COLO668 (cell line): Measurements from ENCODE around the gene EDA.

Experiments
- DNase-seq: peaks from one replicate; lab custom pipeline; 2025; ENCODE audit not compliant: unreplicated experiment; lab: John Stamatoyannopoulos, UW

Gene EDA

DNA sequence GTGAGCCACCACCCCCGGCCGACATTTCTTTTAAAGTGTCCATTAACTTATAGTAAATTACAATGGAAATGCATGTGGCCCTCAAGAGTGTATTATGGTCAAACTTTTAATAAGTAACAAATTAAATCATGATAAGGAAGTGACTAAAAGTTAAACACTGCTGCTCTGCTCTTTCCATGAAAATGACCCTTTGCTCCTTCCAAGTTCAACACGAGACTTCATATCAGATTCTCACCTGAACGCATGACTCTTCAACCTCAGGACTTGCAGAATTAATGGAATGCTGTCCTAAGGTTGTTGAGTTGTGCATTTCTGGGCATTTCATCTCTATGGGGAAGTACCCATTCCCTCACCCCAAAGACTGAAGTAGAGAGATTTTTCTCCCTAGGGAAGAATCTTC lies 406.7 kb downstream of the EDA start:
- no peak for DNase-seq

DNA sequence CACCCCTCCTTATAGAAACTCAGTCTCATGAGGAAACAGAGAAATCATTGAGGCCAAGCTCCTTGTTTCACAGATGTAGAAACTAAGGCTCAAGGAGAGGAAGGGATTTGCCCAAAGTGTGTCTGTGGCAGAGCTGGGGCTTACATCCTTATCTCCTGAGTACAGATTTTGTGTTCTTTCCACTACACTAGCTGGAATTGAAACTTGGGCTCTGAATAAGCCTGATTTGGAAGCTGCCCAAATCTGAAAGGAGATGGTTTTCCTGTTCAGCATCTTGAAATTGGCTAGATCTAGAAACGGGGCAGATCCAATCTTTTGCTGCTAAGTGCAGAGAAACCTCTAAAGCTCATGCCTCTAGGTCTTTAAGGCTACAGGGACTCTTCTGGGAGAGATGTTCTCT lies 409.6 kb downstream of the EDA start:
- no peak for DNase-seq

DNA sequence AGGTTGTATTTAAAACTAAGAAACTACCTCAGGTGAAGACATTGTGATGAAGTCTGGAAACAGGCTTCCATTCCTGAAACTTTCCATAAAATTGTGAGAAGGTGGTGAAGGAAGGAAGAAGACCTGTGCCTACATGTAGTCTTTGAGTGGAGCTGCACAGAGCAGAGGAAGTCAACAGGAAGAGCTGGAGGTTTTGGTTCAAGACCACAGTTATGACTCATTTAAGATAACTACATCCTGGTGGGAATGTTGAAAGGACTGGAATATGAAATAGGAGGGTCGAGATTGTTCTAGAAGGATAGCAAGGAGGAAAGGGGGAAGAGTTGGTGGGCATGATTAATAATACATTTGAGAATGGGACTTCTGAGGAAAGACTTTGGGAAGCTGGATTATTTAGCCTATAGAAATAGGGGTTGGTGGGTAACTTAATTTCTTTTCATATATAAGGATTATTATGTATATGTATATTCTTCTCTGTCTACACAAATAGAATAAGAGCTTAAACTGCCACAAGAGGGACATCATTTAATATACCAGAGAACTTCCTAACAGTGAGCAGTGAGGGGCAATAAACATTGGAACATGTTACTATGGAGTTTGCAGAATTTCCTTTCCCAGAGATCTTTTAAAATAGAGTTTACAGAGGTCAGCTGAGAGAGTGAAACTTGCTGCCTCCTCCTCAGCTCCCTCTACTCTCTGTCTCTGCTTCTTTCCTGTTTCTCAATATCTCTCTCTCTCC lies 410.4 kb downstream of the EDA start:
- no peak for DNase-seq

DNA sequence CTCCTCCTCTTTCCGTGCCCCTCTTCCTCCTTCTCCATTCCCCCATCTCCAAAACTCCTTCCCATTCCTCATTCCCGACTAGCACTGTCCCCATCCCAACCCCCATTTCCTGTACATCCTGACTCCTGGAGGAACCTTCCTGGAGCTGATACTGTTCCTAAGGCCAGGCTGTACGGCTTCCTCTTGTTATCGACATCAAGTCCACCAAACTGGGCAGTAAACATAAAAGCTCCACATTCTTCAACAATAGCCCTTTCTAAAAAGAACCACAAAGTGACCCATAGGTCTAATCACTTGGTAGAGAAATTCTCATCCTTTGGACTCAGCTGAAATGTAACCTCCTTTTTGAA lies 410.9 kb downstream of the EDA start:
- no peak for DNase-seq

DNA sequence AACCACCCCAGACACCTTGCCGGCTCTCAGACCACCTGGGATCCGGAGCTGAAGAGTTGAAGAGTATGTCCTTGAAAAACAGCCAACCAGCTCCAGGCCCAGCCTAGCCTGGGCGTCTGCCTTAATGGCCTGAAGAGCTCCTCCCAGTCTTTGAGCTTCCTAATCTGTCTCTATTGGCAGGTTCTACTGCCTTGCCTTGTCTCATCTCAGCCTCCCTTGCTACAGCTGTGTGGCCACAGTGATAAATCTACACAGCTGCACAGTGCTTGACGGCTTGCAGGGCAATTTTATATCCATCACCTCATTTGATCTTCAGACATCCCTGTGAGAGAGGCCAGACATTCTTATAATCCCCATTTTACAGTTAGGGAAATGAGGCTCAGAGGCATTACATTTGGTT lies 413.9 kb downstream of the EDA start:
- no peak for DNase-seq

DNA sequence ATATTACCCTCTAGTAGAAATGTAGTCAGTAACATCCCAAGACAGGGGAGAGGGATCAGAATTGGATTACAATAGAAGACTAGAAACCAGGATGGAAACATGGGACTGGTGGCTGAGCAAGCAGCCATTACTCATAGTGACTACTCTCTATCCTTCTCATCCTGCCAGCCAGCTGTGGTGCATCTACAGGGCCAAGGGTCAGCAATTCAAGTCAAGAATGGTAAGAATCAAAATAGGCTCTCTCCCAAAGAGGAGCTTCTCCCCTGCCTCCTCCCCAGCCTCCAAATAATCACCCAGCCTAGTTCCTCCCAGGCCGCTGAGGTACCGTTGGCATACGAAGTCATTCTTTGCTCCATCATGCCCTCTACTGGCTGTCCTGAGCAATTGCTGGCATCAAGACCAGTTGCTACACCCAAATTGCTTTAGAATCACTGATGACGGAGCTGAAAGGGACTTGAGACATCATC lies 414.4 kb downstream of the EDA start:
- DNase-seq, result peak; percentile 18

DNA sequence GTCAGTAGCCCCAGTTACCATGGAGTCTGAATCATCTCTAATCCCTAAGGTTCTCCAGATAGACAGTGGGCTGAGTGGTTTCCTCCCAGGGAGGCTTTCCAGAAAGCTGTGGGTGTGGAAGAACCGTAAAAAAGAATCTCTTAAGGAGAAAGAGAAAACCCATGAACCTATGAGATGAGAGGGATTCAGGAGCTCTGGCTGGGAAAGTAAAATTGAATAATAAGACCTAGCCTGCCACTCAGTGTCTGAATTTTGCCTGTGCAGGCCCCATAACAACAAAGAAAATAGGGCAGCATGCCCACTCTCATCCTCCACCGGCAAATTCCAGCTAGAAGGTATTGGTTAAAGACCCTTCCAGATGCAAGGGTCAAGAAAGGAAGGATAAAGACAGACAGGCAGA lies 416.9 kb downstream of the EDA start:
- no peak for DNase-seq

DNA sequence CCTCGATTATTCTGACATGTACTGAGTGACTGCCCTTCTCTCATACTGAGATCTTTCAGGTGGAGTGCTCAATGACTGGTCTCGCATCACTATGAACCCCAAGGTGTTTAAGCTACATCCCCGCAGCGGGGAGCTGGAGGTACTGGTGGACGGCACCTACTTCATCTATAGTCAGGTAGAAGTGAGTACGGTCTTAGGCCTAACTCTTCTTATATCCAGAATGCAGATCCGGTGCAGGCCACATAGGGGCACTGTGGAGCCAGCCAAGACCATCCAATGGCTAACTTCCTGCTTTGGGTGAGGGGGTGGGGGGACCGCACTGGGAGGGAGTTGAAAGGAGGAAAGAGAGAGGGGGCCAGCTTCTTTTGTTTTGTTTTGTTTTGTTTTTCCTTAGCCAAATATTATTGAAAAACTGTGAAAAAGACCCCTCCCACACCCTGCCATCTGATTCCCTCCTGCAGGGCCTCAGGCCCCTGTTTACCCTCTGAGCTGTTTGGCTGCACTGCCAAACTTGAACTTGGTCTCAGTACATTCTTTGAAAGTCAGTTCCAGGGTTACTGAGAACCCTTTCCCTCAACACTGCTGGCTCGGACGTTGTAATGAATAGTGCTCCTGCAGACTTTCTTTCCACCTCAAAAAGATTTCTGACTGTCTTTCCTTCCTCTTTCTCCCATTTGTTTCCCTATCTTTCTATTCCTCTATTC lies 417.6 kb downstream of the EDA start:
- peak; percentile 8 for DNase-seq

DNA sequence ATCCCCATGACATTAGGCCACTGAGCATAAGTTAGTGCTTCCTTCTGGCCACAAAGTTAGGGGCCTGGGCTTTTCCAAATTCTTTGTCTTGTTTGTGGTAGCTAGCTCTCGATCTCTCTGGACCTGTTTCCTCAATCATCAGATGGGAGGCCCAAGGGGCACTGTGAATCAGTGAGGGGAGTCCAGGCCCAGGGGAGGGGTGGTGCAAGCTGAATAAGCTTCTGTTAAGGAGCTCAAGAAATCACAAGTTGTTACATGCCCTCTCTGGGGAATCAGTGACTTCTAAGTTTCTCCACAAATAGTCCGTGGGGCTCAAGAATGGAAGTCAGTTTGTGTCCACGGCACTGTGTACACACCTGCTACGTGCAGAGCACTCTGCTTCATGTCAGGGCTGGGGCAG lies 418.7 kb downstream of the EDA start:
- DNase-seq, result no peak

DNA sequence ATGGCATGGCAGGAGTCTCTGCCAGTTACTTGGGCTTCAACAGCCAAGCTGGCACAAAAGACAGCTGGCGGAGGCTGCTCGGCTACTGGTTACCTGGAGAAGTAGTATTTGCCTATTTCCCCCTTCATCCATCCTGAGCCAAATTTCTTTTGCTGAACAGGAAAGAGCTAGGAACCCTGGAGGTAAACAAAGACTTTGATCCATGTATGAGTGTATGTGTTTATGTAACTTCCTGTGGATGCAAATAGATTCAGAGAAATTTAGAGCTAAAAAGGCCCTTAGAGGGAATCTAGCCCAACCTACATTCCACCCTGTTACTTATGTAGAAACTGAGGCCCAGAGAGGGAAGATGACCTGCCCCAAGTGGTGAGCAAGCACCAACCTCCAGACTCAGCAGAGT lies 422.6 kb downstream of the EDA start:
- no peak for DNase-seq

DNA sequence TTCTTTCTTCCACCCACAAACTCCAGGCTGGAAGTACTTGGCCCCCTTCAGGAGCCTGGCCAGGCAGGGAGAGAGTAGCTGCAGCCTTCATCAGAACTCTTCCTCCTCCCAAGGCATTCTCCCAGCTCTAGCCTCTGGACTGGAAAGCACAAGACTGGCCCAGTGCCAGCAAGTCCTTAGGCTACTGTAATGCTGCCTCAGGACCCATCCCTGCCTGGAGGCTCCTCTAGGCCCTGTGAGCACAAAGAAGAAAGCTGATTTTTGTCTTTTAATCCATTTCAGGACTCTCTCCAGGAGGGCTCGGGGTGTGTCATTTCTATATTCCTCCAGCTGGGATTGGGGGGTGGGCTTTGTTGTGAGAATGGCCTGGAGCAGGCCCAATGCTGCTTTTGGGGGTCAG lies 423.0 kb downstream of the EDA start:
- no peak for DNase-seq

DNA sequence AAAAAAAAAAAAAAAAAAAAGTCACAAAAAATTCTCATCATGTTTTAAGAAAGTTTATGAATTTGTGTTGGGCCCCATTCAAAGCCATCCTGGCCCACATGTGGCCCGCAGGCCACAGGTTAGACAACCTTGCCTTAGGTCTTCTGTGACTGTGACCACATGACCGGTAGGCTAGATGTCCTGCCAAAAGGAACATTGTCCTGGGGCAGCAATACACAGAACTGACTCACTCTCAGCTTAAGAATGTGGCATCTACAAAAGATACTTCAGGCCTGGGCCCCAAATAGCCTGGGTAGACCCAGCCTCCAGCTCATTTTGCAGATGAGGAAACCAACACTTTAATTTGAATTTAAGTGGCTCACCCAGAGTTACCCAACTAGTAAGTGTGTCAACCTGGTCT lies 423.8 kb downstream of the EDA start:
- DNase-seq, result no peak

DNA sequence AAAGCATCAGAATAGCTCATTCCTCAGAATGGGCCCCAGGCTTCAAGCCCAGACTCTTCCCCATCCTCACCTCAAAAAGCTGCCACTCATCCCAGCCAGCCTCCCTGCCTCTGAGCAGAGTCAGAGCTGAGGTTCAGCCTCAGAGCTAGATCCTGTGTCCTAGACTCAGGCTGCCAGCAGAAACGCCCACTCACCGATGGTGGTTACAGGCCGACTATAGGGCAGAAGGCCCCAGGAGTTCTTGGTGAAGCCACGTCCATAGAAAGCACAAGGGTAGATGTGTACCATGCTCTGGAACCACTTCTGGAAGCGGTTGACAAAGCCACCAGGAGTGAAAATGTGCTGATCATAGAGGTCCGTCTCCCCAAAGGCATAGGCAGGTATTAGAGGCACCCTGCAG lies 426.1 kb downstream of the EDA start:
- DNase-seq, result no peak

DNA sequence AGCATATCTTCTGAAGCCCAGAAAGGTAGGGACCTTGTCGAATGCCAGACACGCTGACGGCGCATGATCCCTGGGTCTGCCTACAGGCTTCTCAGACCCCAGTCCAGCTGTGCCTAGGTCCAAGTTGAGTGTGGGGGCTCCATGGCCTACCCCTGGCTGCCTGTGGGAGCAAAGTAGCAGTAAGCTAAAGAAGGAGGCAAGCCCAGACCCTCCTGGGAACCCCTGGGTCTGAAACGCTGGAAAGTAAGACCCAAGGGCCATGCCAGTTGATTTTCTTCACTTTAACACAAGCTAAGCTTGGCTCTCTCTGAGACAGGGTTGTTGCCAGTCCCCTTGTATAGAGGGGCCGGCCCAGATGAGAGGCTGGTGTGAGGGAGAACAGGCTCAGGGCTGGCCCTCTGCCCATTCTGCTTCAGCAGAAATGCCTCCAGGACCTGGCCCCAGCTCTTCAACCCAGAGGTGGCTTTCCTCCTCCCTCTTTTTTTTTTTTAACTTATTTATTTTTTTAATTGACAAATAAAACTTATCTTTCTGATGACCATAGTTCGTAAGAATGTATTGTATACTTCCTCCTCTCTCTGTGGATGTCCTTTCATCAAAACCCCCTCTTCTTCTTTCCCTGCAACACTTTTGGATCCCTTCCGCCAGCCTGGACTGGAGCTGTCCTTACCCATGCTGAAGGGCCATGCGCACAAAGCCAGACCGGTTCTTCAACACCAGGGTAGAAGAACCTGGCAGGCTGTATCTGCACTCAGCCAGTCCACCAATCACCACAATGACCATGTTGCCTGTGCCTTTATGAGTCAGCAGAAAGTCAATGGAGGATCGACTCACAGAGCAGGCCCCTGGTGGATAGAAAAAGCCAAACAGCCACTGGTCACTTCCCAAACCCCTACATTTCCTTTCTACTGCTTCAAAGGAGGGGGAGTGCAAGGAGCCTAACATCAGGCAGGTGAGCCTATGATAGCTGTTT lies 426.8 kb downstream of the EDA start:
- no peak for DNase-seq

DNA sequence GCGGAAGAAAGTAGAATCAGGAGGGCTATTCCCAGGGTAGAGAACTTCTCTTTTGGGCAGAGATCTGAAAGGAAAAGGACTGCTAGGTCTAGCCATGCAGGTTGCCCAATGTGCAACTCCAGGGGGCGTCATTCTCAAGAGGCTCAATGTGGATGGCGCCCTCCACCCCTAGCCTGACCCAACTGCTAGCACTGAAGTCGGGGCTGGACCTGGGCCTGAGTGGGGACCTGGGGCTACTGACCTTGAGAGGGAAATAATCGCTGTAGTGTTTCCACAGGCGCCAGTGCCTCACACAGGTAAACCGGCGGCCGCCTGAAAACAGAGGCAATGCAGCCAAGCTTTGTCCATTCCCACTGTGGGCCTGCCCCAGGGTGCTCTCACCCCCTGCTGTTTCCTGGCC lies 427.8 kb downstream of the EDA start:
- no peak for DNase-seq

DNA sequence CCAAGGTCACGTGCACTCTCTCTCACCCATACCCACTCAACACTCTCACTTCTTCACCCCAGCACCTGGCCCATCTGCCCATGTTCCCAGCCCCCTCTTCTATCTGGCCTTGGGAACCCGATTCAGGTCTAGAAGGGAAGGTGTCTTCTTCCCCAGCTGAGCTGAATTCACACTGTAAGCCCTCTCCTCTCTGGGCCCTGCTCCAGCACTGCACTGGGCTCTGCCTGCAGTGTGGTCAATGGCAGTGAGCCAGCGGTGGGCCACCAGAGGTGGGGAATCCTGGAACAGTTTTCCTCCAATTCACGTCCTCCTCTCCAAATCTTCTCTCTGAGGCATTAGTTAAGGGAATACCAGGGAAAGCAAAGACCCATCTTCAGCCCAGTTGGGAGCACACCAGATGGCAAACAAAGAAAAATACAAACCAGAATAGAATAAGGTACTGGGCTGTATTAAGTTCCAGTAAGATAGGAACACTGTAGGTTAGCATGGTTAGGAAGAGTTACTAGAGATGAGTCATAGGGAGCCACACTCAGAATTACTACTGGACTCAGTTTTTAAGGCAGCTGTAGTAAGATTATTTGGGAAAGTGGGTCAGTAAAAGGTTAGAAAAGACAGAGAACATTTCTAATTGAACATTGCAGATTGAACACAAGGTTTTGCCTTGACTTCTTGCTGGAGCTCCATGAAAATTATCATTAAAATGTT lies 428.8 kb downstream of the EDA start:
- no peak for DNase-seq

DNA sequence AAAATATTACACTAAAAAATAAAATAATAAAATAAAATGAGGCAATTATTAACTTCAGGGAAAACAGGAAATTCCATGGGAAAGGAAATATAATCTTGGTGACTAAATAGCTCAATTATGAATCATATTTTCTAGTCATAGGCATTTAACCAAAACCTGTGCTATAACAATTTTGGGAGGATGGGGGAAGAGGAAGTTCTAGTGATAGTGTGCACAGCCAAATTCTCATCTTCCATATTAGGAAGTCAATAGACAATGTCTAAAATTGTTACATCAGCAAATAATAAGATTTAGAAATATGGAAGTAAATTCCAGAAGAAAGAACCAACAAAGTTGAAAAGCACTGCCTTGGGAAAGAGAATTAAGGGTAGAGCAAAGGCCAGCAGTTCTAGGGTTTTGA lies 431.1 kb downstream of the EDA start:
- DNase-seq, result no peak

DNA sequence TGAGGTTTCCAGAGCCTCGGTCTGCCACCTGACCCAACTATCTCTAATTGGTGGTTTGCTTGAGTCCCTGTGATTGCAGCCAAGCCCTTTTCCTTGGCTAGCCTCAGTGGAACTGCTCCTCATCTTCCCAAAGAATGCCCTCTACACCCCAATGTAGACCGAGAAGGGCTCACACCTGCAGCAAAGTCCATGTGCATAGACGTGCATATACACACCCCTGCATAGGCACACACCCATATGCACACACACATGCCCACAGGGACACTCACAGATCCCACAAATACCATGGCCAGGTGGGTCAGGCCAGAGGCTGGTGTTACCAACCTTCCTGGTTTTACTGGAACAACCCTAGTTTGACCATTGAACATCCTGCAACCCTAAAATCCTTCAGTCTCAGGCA lies 433.5 kb downstream of the EDA start:
- no peak for DNase-seq

DNA sequence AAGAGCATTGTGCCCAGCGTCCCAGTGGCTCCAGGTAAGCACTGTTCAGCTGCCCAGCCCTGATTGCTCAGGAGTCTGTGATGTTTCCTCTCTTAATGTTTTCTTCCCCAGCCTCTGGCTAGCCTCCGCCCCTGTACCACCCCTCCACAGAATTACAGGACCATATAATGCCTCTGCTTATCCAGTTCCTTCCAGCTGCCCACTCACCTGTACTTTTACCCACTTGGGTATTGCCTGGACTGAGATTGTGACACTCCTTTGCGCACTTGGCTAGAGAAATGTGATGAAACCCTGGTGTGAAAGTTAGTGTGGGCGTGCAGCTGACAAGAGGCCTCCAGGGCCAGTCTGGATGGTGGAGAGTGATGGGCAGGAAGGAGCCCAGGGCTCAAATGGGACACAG lies 434.0 kb downstream of the EDA start, which contains the start of gene AWAT2:
AWAT2 (minus strand) TSS at position 14 of the 400 bp plus-strand sequence; CDS start at position 8, 6 bp downstream.
- no peak for DNase-seq

DNA sequence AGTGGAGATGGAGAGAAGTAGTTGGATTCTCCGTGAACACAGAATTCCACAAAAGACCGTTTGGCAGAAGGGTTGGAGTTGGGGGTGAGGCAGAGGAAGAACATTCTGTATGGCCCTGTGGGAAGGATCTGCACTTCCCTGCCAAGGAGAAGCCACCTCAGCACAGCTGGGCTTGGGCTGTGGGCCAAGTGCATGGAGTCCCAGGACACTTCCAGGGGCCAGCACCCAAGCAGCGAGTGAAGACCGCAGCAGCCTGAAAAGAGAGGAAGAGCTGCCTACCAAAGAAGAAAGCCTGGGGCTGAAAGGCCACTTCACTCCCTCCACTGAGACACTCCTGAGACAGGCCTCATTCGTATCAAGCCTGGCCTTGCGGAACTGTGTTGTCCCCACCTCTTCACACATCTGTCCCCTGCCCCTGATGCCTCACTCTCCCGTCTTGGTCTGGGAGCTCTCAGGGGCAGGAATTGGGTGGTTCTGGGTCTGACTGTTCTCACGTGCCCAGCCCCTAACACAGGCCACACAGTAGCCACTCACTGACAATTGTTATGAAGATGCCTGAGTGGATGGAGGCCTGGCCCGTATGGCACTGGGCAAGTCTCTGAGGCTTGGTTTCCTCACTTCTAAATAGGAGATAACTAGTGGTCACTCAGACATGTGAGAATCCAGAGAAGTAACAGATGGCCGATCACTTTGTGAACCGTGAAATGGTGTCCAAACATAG lies 437.1 kb downstream of the EDA start:
- DNase-seq, result no peak
